ENCODE results near the gene TMA7. TPM values are rescaled to one million over a fixed set of nuclear protein-coding genes. Genes with fewer than 3 reads are reported as not detected.

The TMA7 gene
- total RNA-seq, 1 donor from 2014 or later = 186 TPM

GRCh38 chr3:48406443-48407431 is 33.3 kb upstream of the TMA7 start:
- no peak for DNase-seq (ENCODE audit: low spot score in 2 of 2, unreplicated experiment in 2 of 2)
- no peaks in the 10 kb centered on the region for H3K27me3 Mint-ChIP-seq (ENCODE audit: low read depth)
- peaks cover 19% of the 10 kb centered on the region for H3K36me3 Mint-ChIP-seq
- H3K27ac Mint-ChIP-seq = no peak overlapping the region
- no peak for TF ChIP-seq CTCF (IDR thresholded peaks at IDR 0.05; ENCODE audit: unreplicated experiment)
- H3K4me1 Mint-ChIP-seq = no peaks in the 10 kb centered on the region
- no peaks in the 10 kb centered on the region for H3K9me3 Mint-ChIP-seq
- no peak overlapping the region for H3K4me3 Mint-ChIP-seq

- Mint-ChIP-seq H3K36me3 (peaks cover 20% of the 10 kb centered on the region), H3K9me3 (no peaks in the 10 kb centered on the region), H3K27me3 (ENCODE audit: low read depth) (no peaks in the 10 kb centered on the region), H3K27ac (no peak overlapping the region), H3K4me3 (no peak overlapping the region), H3K4me1 (no peaks in the 10 kb centered on the region)
- DNase-seq (ENCODE audit: low spot score in 2 of 2, unreplicated experiment in 2 of 2) = peak in 1 of 2 experiments; percentile 34
- TF ChIP-seq CTCF (IDR thresholded peaks at IDR 0.05; ENCODE audit: unreplicated experiment) = no peak
These were observed 32.4 kb upstream of the TMA7 start for GRCh38 chr3:48407542-48408099.

DNA sequence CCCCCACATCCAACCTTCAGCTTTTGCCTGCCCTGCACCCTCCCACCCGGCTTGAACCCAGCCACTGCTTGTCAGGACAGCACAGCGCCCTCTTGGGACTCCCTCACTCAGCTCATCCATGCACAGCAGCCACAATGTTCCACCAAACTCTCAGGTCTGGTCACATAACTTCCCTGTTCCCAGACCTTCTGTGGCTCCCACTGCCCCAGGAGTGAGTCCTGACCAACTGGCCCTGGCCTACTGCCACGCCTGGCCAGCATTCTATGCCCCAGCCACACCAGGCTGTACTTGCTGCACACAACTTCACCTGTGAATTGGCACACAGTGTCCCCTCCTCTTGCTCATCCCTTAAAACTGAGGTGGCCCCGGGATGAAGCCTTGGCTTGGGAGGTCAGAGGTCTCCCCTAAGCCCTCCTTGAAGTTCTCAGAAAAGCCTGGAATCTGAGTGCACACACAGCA is 31.2 kb upstream of the TMA7 start:
- H3K36me3 Mint-ChIP-seq = peaks cover 25% of the 10 kb centered on the region
- H3K27ac Mint-ChIP-seq = no peak overlapping the region
- H3K9me3 Mint-ChIP-seq = no peaks in the 10 kb centered on the region
- no peaks in the 10 kb centered on the region for H3K27me3 Mint-ChIP-seq (ENCODE audit: low read depth)
- H3K4me1 Mint-ChIP-seq = no peaks in the 10 kb centered on the region
- TF ChIP-seq CTCF (IDR thresholded peaks at IDR 0.05; ENCODE audit: unreplicated experiment) = no peak
- H3K4me3 Mint-ChIP-seq = no peak overlapping the region
- no peak for DNase-seq (ENCODE audit: low spot score in 2 of 2, unreplicated experiment in 2 of 2)

- Mint-ChIP-seq H3K9me3 (no peaks in the 10 kb centered on the region), H3K27ac (no peak overlapping the region), H3K4me3 (no peak overlapping the region), H3K4me1 (no peaks in the 10 kb centered on the region), H3K36me3 (peaks cover 28% of the 10 kb centered on the region), H3K27me3 (ENCODE audit: low read depth) (no peaks in the 10 kb centered on the region)
- no peak for DNase-seq (ENCODE audit: low spot score in 2 of 2, unreplicated experiment in 2 of 2)
- TF ChIP-seq CTCF (IDR thresholded peaks at IDR 0.05; ENCODE audit: unreplicated experiment) = no peak
These were observed 30.5 kb upstream of the TMA7 start for GRCh38 chr3:48409291-48410201.
